ENCODE measurements around the gene ACTR6. TPM values are rescaled to one million over a fixed set of nuclear protein-coding genes. Genes with fewer than 3 reads are reported as not detected.

The ACTR6 gene
- total and polyA plus RNA-seq, 2 of the 4 experiments (the other 2 are of a cell fraction), result 9.7 to 10.2 TPM

DNA sequence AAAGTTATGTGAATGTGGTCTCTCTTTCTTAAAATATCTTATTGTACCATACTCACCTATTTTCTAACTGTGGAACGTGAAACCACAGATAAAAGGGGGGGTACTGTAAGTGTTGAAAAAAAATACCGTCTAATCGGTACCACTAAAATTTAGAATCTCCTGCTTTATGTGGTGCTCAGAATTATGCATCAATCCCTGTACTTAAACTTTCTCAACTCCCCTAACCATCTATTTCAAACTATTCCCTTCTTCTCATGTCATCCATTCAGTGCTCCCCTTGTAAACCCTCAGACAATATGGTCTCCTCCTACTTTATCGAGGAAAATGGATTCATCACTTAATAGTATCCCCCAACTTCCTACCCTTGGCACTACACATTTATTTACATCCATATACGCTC, 42.5 kb downstream of the ACTR6 start:
- CTCF ChIA-PET, result no interaction called here
- Histone ChIP-seq H3K9me1 (ENCODE audit: insufficient read depth, low read length) (no peaks in the 10 kb centered on the region), H2BK5ac (ENCODE audit: low read depth, low read length, poor library complexity, severe bottlenecking) (no peak overlapping the region), H2AFZ (replicated peaks; ENCODE audit: low read length, poor library complexity) (no peak overlapping the region), H3K36me3 (ENCODE audit: control insufficient read depth, insufficient read depth, low read length) (no peaks in the 10 kb centered on the region), H4K8ac (ENCODE audit: low read depth in 2 of 2, low read length in 2 of 2) (no peak overlapping the region), H3K18ac (ENCODE audit: low read depth, low read length) (no peak overlapping the region), H3K9ac (ENCODE audit: low read depth, low read length) (no peak overlapping the region), H4K5ac (ENCODE audit: low read depth, low read length) (no peak overlapping the region), H3K9me3 (ENCODE audit: control insufficient read depth, insufficient read depth, low read length) (no peaks in the 10 kb centered on the region), H3K4ac (ENCODE audit: low read depth, low read length) (no peak overlapping the region), H2AK9ac (replicated peaks; ENCODE audit: low read depth, low read length, poor library complexity) (no peak overlapping the region), H3K27me3 (ENCODE audit: control insufficient read depth, insufficient read depth, low read length) (no peaks in the 10 kb centered on the region), H2BK120ac (ENCODE audit: low read depth, low read length) (no peak overlapping the region), H3K23ac (ENCODE audit: low read depth, low read length) (no peak overlapping the region), H3K4me3 (ENCODE audit: insufficient read depth, low read depth, low read length) (no peak overlapping the region), H3K27ac (ENCODE audit: insufficient read depth, low read length) (no peak overlapping the region), H3K14ac (replicated peaks; ENCODE audit: low read depth, low read length) (no peak overlapping the region), H3K4me2 (ENCODE audit: low read depth, low read length) (no peak overlapping the region), H3K79me1 (ENCODE audit: low read depth in 1 of 2, low read length in 2 of 2) (no peaks in the 10 kb centered on the region), H3K4me1 (ENCODE audit: control insufficient read depth, insufficient read depth, low read length) (no peaks in the 10 kb centered on the region), H3K56ac (ENCODE audit: extremely low read depth, insufficient read depth, low read length) (no peak overlapping the region), H2AK5ac (ENCODE audit: low read depth, low read length) (no peak overlapping the region), H4K91ac (ENCODE audit: insufficient read depth, low read depth, low read length) (no peak overlapping the region), H2BK20ac (ENCODE audit: low read depth, low read length) (no peak overlapping the region), H2BK15ac (ENCODE audit: low read depth, low read length) (no peak overlapping the region), H4K20me1 (ENCODE audit: insufficient read depth, low read length) (no peaks in the 10 kb centered on the region)
- intact Hi-C loops (cut with micrococcal nuclease), result loop anchor here (10.0 kb wide), 1 partner anchor 1678 kb away; no protein-coding TSS in a partner anchor
- 54 to 100% methylated on average over 1 to 2 of the region's 5 CpGs for WGBS, 2 experiments (ENCODE audit: extremely low coverage in 2 of 2, insufficient read length in 1 of 2)
- dilution Hi-C loops (cut with HindIII; ENCODE audit: low sequenced_read_pairs, unreplicated experiment), result no loop called here
- no peak for TF ChIP-seq ELK1 (IDR thresholded peaks at IDR 0.05; ENCODE audit: borderline replicate concordance, low read depth, low read length)
- no peak for TF ChIP-seq SMC3 (IDR thresholded peaks at IDR 0.05; ENCODE audit: low read depth, low read length)
- TF ChIP-seq USF2 (IDR thresholded peaks at IDR 0.05; ENCODE audit: low read depth, low read length), result no peak
- TF ChIP-seq CHD1 (IDR thresholded peaks at IDR 0.05; ENCODE audit: low read depth, low read length), result no peak
- no peak for TF ChIP-seq MXI1 (IDR thresholded peaks at IDR 0.05; ENCODE audit: borderline replicate concordance, low read depth, low read length)
- no peak for TF ChIP-seq RAD21 (IDR thresholded peaks at IDR 0.05; ENCODE audit: low read length)
- TF ChIP-seq RFX5 (IDR thresholded peaks at IDR 0.05; ENCODE audit: low read depth, low read length), result no peak
- TF ChIP-seq BHLHE40 (IDR thresholded peaks at IDR 0.05; ENCODE audit: low read depth, low read length), result no peak
- no peak for TF ChIP-seq FOS (IDR thresholded peaks at IDR 0.05; ENCODE audit: low read depth, low read length)
- no peak for TF ChIP-seq RCOR1 (IDR thresholded peaks at IDR 0.05; ENCODE audit: insufficient replicate concordance, low read length)
- no peak for TF ChIP-seq POLR2A (IDR thresholded peaks at IDR 0.05; ENCODE audit: low read depth, low read length)
- TF ChIP-seq, protein P1, sequence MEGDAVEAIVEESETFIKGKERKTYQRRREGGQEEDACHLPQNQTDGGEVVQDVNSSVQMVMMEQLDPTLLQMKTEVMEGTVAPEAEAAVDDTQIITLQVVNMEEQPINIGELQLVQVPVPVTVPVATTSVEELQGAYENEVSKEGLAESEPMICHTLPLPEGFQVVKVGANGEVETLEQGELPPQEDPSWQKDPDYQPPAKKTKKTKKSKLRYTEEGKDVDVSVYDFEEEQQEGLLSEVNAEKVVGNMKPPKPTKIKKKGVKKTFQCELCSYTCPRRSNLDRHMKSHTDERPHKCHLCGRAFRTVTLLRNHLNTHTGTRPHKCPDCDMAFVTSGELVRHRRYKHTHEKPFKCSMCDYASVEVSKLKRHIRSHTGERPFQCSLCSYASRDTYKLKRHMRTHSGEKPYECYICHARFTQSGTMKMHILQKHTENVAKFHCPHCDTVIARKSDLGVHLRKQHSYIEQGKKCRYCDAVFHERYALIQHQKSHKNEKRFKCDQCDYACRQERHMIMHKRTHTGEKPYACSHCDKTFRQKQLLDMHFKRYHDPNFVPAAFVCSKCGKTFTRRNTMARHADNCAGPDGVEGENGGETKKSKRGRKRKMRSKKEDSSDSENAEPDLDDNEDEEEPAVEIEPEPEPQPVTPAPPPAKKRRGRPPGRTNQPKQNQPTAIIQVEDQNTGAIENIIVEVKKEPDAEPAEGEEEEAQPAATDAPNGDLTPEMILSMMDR (conservative IDR thresholded peaks at IDR 0.05; ENCODE audit: low read depth, low read length), result no peak
- no peak for TF ChIP-seq CEBPB (IDR thresholded peaks at IDR 0.05; ENCODE audit: low read depth, low read length)
- no peak for TF ChIP-seq NFE2L2 (IDR thresholded peaks at IDR 0.05; ENCODE audit: low read depth, low read length)
- TF ChIP-seq MAFK (IDR thresholded peaks at IDR 0.05; ENCODE audit: low read depth, low read length), result no peak
- BruUV-seq (replicated peaks), result no TSS peak
- POLR2A ChIA-PET (ENCODE audit: unreplicated experiment), result no interaction called here
- DNase-seq, result no peak
- no peak for ATAC-seq (ENCODE audit: low read depth)
- in situ Hi-C loops (cut with MboI; ENCODE audit: low sequenced_read_pairs), result loop anchor here (5.0 to 10.0 kb wide), 2 partner anchors 309 to 492 kb away; no protein-coding TSS in a partner anchor

Measured in IMR-90 (cell line).